CD4-positive, alpha-beta memory T cell (primary cell): Measurements from ENCODE around the gene NUDT5. TPM values are rescaled to one million over a fixed set of nuclear protein-coding genes. Genes with fewer than 3 reads are reported as not detected.
A peak's percentile ranks its signal among the peaks of the same experiment; 100 is the strongest.

Experiments
- CTCF ChIA-PET: fragments of 350-600 bp; sonication (Branson Sonifier 250); formaldehyde crosslinking; loops from one replicate; lab custom pipeline; 2021; ENCODE audit warnings: inconsistent platforms; ENCODE audit not compliant: partially characterized antibody; lab: Charles Lee
- POLR2A ChIA-PET: fragments of 350-600 bp; sonication (Branson Sonifier 250); formaldehyde crosslinking; loops from one replicate; lab custom pipeline; 2021; ENCODE audit not compliant: partially characterized antibody; lab: Charles Lee
- DNase-seq, 5 donors: peaks; one replicate each; pipeline versions ENCODE4 v3.0.0 to v3.0.0-alpha.2; 2020 to 2022; ENCODE audit warnings: mixed read lengths in 1 of 5
- H3K27ac ChIP-seq: one replicate; pipeline ENCODE4 v1.7.0; 2013; ENCODE audit warnings: low read depth, low read length
- H3K27me3 ChIP-seq: 2 replicates; pipeline ENCODE4 v1.7.0; 2013; ENCODE audit warnings: mild to moderate bottlenecking, low read length, moderate library complexity; ENCODE audit not compliant: insufficient read depth
- H3K36me3 ChIP-seq: 2 replicates; pipeline ENCODE4 v1.7.0; 2013; ENCODE audit warnings: mild to moderate bottlenecking, low read length, moderate library complexity; ENCODE audit not compliant: insufficient read depth
- H3K4me1 ChIP-seq: 2 replicates; pipeline ENCODE4 v1.7.0; 2013; ENCODE audit warnings: mild to moderate bottlenecking, low read length, moderate library complexity; ENCODE audit not compliant: insufficient read depth
- H3K4me3 ChIP-seq, 2 donors: one replicate each; pipeline ENCODE4 v1.7.0; 2013; ENCODE audit warnings: low read length in 2 of 2, mild to moderate bottlenecking in 1 of 2
- H3K9me3 ChIP-seq, 2 donors: one replicate each; pipeline ENCODE4 v1.7.0; 2013; ENCODE audit warnings: low read length in 2 of 2, control low read depth in 1 of 2; ENCODE audit not compliant: control insufficient read depth in 1 of 2
- H3K27ac Mint-ChIP-seq, 7 donors: one replicate each; pipeline ENCODE4 v1.8.0; 2020 to 2021; ENCODE audit warnings: mixed read lengths in 7 of 7, mild to moderate bottlenecking in 6 of 7, inconsistent platforms in 3 of 7, moderate library complexity in 3 of 7
- H3K27me3 Mint-ChIP-seq, 2 donors: one replicate each; pipeline ENCODE4 v1.8.0; 2020 to 2021; ENCODE audit warnings: mixed read lengths in 2 of 2
- H3K36me3 Mint-ChIP-seq, 2 donors: one replicate each; pipeline ENCODE4 v1.8.0; 2020 to 2021; ENCODE audit warnings: mixed read lengths in 2 of 2, inconsistent platforms in 1 of 2, mild to moderate bottlenecking in 1 of 2
- H3K4me1 Mint-ChIP-seq, 4 donors: one replicate each; pipeline ENCODE4 v1.8.0; 2020 to 2021; ENCODE audit warnings: mixed read lengths in 4 of 4, mild to moderate bottlenecking in 1 of 4
- H3K4me3 Mint-ChIP-seq, 8 donors: one replicate each; pipeline ENCODE4 v1.8.0; 2020 to 2021; ENCODE audit warnings: mixed read lengths in 8 of 8, mild to moderate bottlenecking in 7 of 8, moderate library complexity in 6 of 8, inconsistent platforms in 3 of 8
- H3K9me3 Mint-ChIP-seq, 8 donors: one replicate each; pipeline ENCODE4 v1.8.0; 2020 to 2021; ENCODE audit warnings: mixed read lengths in 8 of 8, mild to moderate bottlenecking in 5 of 8, inconsistent platforms in 3 of 8, moderate library complexity in 1 of 8
- intact Hi-C: fragments of 100-400 bp; cut with micrococcal nuclease; formaldehyde crosslinking; loops from one replicate; pipeline ENCODE4 v1.15.1; 2023
- polyA plus RNA-seq, 2 donors: library from polyadenylated mRNA; unstranded; fragments of 300-500 nt; fragmentation: Illumina TruSeq; gene quantifications; one replicate each; pipeline ENCODE4 v1.2.3, GENCODE V29; 2021
- total RNA-seq, 2 experiments: library from RNA; stranded (reverse); gene quantifications; one replicate each; pipeline ENCODE4 v1.2.3, GENCODE V29; 2021

Gene NUDT5
- total and polyA plus RNA-seq, 4 experiments from 2014 or later, result 55.6 to 69.4 (median 58.4) TPM

GRCh38 chr10:12214763-12215218 is 19.1 kb upstream of the NUDT5 start:
- peaks cover 52% of the 10 kb centered on the region for H3K36me3 ChIP-seq
- Mint-ChIP-seq H3K4me3 (peak overlapping the region; percentile 48 to 79 (median 68)), H3K36me3 (peaks cover 41 to 56% of the 10 kb centered on the region in 2 donors), H3K9me3 (no peaks in the 10 kb centered on the region), H3K27me3 (no peaks in the 10 kb centered on the region), H3K27ac (peak overlapping the region; percentile 45 to 94 (median 89)), H3K4me1 (peaks cover 10 to 20% (median 16%) of the 10 kb centered on the region in 4 donors)
- peaks cover 6% of the 10 kb centered on the region for H3K4me1 ChIP-seq
- POLR2A ChIA-PET, result interaction anchor here (1.9 to 4.4 kb wide), 2 partner anchors 17 to 19 kb away, joined by 6 to 17 read pairs; partner anchors contain the start of genes CDC123 and NUDT5
- CTCF ChIA-PET, result interaction anchor here (0.6 to 6.0 kb wide), 27 partner anchors 9 to 686 kb away, joined by 3 to 54 read pairs (median 4); partner anchors contain the start of genes CDC123 and NUDT5
- peak; percentile 45 to 54 (median 53) for DNase-seq
- no peak overlapping the region for H3K4me3 ChIP-seq
- intact Hi-C loops, result loop anchor here (1.0 to 5.0 kb wide), 4 partner anchors 20 to 883 kb away; partner anchors contain the start of gene NUDT5
- no peaks in the 10 kb centered on the region for H3K27me3 ChIP-seq
- H3K27ac ChIP-seq, result peak overlapping the region; percentile 22
- no peaks in the 10 kb centered on the region for H3K9me3 ChIP-seq

DNA sequence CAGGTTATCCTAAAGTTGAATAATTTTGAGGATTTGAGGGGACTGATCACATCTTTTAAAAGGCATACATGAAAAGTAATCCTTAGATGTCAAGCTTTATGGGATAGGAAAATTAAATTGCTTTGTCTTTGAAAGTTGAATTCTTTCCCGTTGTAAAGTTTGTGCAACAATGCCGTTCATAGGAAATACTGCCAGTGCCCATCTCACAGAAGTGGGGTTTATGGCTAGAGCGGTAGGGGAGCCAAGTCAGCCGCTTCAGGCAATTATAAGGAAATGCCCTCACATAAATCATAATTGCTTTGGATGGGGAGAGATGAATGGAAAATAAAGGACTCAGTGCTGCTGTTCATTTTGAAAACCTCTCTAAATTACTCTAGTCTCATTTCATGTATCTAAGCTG is 18.4 kb upstream of the NUDT5 start:
- no peak overlapping the region for H3K4me3 ChIP-seq
- no peak for DNase-seq
- ChIA-PET CTCF (interaction anchor here (0.5 to 6.0 kb wide), 19 partner anchors 10 to 688 kb away, joined by 3 to 54 read pairs (median 4); partner anchors contain the start of genes CDC123 and NUDT5), POLR2A (interaction anchor here (1.9 to 4.4 kb wide), 2 partner anchors 16 to 18 kb away, joined by 6 to 17 read pairs; partner anchors contain the start of genes CDC123 and NUDT5)
- Mint-ChIP-seq H3K4me1 (peaks cover 10 to 21% (median 17%) of the 10 kb centered on the region in 4 donors), H3K4me3 (no peak overlapping the region), H3K27ac (peak overlapping the region in 4 of 7 donors; percentile 26 to 94 (median 82)), H3K36me3 (peaks cover 39 to 56% of the 10 kb centered on the region in 2 donors), H3K27me3 (no peaks in the 10 kb centered on the region), H3K9me3 (no peaks in the 10 kb centered on the region)
- intact Hi-C loops, result loop anchor here (1.0 to 5.0 kb wide), 3 partner anchors 19 to 883 kb away; partner anchors contain the start of gene NUDT5
- no peak overlapping the region for H3K27ac ChIP-seq
- H3K27me3 ChIP-seq, result no peaks in the 10 kb centered on the region
- no peaks in the 10 kb centered on the region for H3K9me3 ChIP-seq
- H3K4me1 ChIP-seq, result peaks cover 6% of the 10 kb centered on the region
- peaks cover 53% of the 10 kb centered on the region for H3K36me3 ChIP-seq

GRCh38 chr10:12213621-12214020 is 17.9 kb upstream of the NUDT5 start:
- intact Hi-C loops, result loop anchor here (1.0 to 5.0 kb wide), 3 partner anchors 19 to 884 kb away; partner anchors contain the start of gene NUDT5
- H3K27ac Mint-ChIP-seq, result no peak overlapping the region
- DNase-seq, result no peak
- H3K4me1 Mint-ChIP-seq, result peaks cover 10 to 26% (median 18%) of the 10 kb centered on the region in 4 donors
- peaks cover 39 to 56% of the 10 kb centered on the region in 2 donors for H3K36me3 Mint-ChIP-seq
- Histone ChIP-seq H3K4me3 (no peak overlapping the region), H3K9me3 (no peaks in the 10 kb centered on the region), H3K36me3 (peaks cover 48% of the 10 kb centered on the region), H3K27me3 (no peaks in the 10 kb centered on the region), H3K27ac (no peak overlapping the region), H3K4me1 (peaks cover 6% of the 10 kb centered on the region)
- ChIA-PET CTCF (interaction anchor here (1.0 to 6.0 kb wide), 14 partner anchors 11 to 689 kb away, joined by 3 to 54 read pairs (median 6); partner anchors contain the start of genes CDC123 and NUDT5), POLR2A (interaction anchor here (0.6 to 4.4 kb wide), 3 partner anchors 16 to 83 kb away, joined by 3 to 17 read pairs (median 6); partner anchors contain the start of genes CDC123 and NUDT5)
- H3K27me3 Mint-ChIP-seq, result no peaks in the 10 kb centered on the region
- H3K9me3 Mint-ChIP-seq, result no peaks in the 10 kb centered on the region
- no peak overlapping the region for H3K4me3 Mint-ChIP-seq

DNA sequence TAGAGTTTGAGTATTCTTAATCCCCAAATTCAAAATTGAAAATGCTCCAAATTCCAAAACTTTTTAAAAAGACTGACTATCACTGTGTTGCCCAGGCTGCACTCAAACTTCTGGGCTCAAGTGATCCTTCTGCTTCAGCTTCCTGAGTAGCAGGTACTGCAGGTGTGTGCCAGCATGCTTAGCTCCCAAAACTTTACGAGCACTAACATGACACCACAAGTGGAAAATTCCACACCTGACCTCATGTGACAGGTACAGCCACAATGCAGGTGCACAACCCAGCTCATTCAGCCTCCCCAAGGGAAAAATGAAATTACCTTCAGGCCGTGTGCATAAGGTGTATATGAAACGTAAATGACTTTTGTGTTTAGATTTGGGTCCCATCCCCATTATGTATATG is 16.8 kb upstream of the NUDT5 start:
- Mint-ChIP-seq H3K36me3 (peaks cover 40 to 62% of the 10 kb centered on the region in 2 donors), H3K9me3 (no peaks in the 10 kb centered on the region), H3K27ac (peak overlapping the region in 2 of 7 donors; percentile 2 to 10), H3K4me1 (peaks cover 10 to 33% (median 18%) of the 10 kb centered on the region in 4 donors), H3K27me3 (no peaks in the 10 kb centered on the region), H3K4me3 (no peak overlapping the region)
- CTCF ChIA-PET, result interaction anchor here (0.8 to 6.0 kb wide), 5 partner anchors 9 to 498 kb away, joined by 3 to 54 read pairs (median 3); no protein-coding TSS in a partner anchor
- H3K9me3 ChIP-seq, result no peaks in the 10 kb centered on the region
- H3K27ac ChIP-seq, result no peak overlapping the region
- H3K36me3 ChIP-seq, result peaks cover 53% of the 10 kb centered on the region
- POLR2A ChIA-PET, result no interaction called here
- peaks cover 6% of the 10 kb centered on the region for H3K4me1 ChIP-seq
- H3K27me3 ChIP-seq, result no peaks in the 10 kb centered on the region
- intact Hi-C loops, result loop anchor here (5.0 kb wide), 1 partner anchor 885 kb away; no protein-coding TSS in a partner anchor
- DNase-seq, result no peak
- H3K4me3 ChIP-seq, result no peak overlapping the region

- Mint-ChIP-seq H3K27me3 (no peaks in the 10 kb centered on the region), H3K4me1 (peaks cover 7 to 33% (median 14%) of the 10 kb centered on the region in 4 donors), H3K27ac (peak overlapping the region in 6 of 7 donors; percentile 4 to 92 (median 34)), H3K4me3 (no peak overlapping the region), H3K9me3 (no peaks in the 10 kb centered on the region), H3K36me3 (peaks cover 37 to 62% of the 10 kb centered on the region in 2 donors)
- H3K4me1 ChIP-seq, result no peaks in the 10 kb centered on the region
- no peaks in the 10 kb centered on the region for H3K9me3 ChIP-seq
- H3K27me3 ChIP-seq, result no peaks in the 10 kb centered on the region
- POLR2A ChIA-PET, result interaction anchor here (0.8 kb wide), 1 partner anchor 13 kb away, joined by 3 read pairs; the partner anchor contains the start of genes CDC123 and NUDT5
- intact Hi-C loops, result no loop called here
- H3K4me3 ChIP-seq, result no peak overlapping the region
- CTCF ChIA-PET, result no interaction called here
- DNase-seq, result no peak
- H3K27ac ChIP-seq, result no peak overlapping the region
- H3K36me3 ChIP-seq, result peaks cover 39% of the 10 kb centered on the region
These were observed 12.8 kb upstream of the NUDT5 start for GRCh38 chr10:12208460-12208859.

DNA sequence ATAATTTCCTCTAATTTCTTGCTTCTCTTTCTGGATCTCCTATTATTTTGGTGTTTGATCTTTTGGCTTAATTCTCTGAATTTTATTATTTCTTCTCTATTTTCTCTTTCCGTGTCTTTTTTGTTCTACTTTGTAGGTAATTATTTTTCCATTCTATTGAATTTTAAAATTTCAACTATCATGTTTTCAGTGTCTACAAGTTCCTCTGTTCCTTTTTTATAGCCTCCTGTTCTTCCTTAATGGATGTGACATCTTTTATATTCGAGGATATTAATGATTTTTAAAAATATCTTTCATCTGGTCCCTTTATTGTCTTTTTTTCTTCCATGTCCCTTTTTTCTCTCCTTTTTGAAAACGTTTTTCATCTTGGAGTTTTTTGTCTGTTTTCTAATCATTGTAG is 11.4 kb upstream of the NUDT5 start:
- intact Hi-C loops, result no loop called here
- Histone ChIP-seq H3K27ac (no peak overlapping the region), H3K4me3 (no peak overlapping the region), H3K9me3 (no peaks in the 10 kb centered on the region), H3K36me3 (peaks cover 45% of the 10 kb centered on the region), H3K4me1 (peaks cover 4% of the 10 kb centered on the region), H3K27me3 (no peaks in the 10 kb centered on the region)
- H3K27me3 Mint-ChIP-seq, result no peaks in the 10 kb centered on the region
- H3K9me3 Mint-ChIP-seq, result no peaks in the 10 kb centered on the region
- DNase-seq, result no peak
- CTCF ChIA-PET, result no interaction called here
- H3K4me3 Mint-ChIP-seq, result no peak overlapping the region
- peaks cover 41 to 59% of the 10 kb centered on the region in 2 donors for H3K36me3 Mint-ChIP-seq
- H3K27ac Mint-ChIP-seq, result peak overlapping the region in 1 of 7 donors; percentile 78
- H3K4me1 Mint-ChIP-seq, result peaks cover 12 to 37% (median 18%) of the 10 kb centered on the region in 4 donors
- POLR2A ChIA-PET, result no interaction called here

GRCh38 chr10:12205082-12205481 is 9.4 kb upstream of the NUDT5 start:
- H3K4me3 ChIP-seq, result no peak overlapping the region
- CTCF ChIA-PET, result no interaction called here
- H3K4me3 Mint-ChIP-seq, result no peak overlapping the region
- intact Hi-C loops, result no loop called here
- H3K27me3 ChIP-seq, result no peaks in the 10 kb centered on the region
- no peak overlapping the region for H3K27ac ChIP-seq
- H3K27ac Mint-ChIP-seq, result peak overlapping the region in 2 of 7 donors; percentile 62 to 92
- H3K27me3 Mint-ChIP-seq, result no peaks in the 10 kb centered on the region
- H3K36me3 Mint-ChIP-seq, result peaks cover 39 to 53% of the 10 kb centered on the region in 2 donors
- H3K9me3 ChIP-seq, result no peaks in the 10 kb centered on the region
- DNase-seq, result no peak
- no peaks in the 10 kb centered on the region for H3K9me3 Mint-ChIP-seq
- peaks cover 22 to 53% (median 28%) of the 10 kb centered on the region in 4 donors for H3K4me1 Mint-ChIP-seq
- POLR2A ChIA-PET, result interaction anchor here (0.6 to 2.2 kb wide), 2 partner anchors 9 to 68 kb away, joined by 3 to 6 read pairs; partner anchors contain the start of genes CDC123 and NUDT5
- peaks cover 19% of the 10 kb centered on the region for H3K4me1 ChIP-seq
- peaks cover 39% of the 10 kb centered on the region for H3K36me3 ChIP-seq
